Sigmoid colon (tissue), 3 donors: Measurements from ENCODE around the gene LRRTM4.

ENCODE experiments used
- POLR2A ChIP-seq, 2 donors: fragments of 450-650 bp; IDR thresholded peaks; one replicate each; pipeline ENCODE4 v1.6.1; 2016; ENCODE audit warnings: antibody characterized with exemption in 2 of 2, mild to moderate bottlenecking in 2 of 2, moderate library complexity in 2 of 2
- TF ChIP-seq, protein P1 (sequence below), 4 experiments: fragments of 450-650 bp in 3 of 4; fragments of 200-600 bp in 1 of 4; IDR thresholded peaks; one replicate each; pipeline ENCODE4 v1.5.1; 2016 to 2019; ENCODE audit warnings: antibody characterized with exemption in 4 of 4, mild to moderate bottlenecking in 3 of 4, moderate library complexity in 2 of 4

DNA sequence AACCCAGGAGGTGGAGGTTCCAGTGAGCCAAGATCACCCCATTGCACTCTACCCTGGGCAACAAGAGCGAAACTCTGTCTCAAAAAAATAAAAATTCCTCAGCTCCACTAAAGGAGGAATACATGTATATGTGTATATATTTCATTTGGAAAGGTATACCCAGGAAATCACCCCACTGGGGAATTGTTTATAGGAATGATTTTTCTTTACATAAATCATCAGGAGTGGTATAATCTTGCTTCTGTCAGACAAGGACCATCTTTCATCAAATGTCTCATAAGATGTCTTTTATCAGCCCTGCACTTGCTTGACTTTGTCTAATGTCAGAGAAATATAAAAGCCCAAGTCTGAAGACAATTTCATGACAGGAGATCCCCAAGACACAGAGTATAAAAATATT, 709.1 kb downstream of the LRRTM4 start:
- no peak for TF ChIP-seq POLR2A (IDR thresholded peaks at IDR 0.05)
- TF ChIP-seq, protein P1, sequence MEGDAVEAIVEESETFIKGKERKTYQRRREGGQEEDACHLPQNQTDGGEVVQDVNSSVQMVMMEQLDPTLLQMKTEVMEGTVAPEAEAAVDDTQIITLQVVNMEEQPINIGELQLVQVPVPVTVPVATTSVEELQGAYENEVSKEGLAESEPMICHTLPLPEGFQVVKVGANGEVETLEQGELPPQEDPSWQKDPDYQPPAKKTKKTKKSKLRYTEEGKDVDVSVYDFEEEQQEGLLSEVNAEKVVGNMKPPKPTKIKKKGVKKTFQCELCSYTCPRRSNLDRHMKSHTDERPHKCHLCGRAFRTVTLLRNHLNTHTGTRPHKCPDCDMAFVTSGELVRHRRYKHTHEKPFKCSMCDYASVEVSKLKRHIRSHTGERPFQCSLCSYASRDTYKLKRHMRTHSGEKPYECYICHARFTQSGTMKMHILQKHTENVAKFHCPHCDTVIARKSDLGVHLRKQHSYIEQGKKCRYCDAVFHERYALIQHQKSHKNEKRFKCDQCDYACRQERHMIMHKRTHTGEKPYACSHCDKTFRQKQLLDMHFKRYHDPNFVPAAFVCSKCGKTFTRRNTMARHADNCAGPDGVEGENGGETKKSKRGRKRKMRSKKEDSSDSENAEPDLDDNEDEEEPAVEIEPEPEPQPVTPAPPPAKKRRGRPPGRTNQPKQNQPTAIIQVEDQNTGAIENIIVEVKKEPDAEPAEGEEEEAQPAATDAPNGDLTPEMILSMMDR (IDR thresholded peaks at IDR 0.05) = no peak
